Panc1 (cell line): ENCODE measurements around the gene MAPK6. TPM values are rescaled to one million over a fixed set of nuclear protein-coding genes. Genes with fewer than 3 reads are reported as not detected.

Source experiments
- ATAC-seq: fragments of 200-7000 bp; cut with Tn5 transposase; 2 replicates; pipeline ENCODE4 v1.9.1; 2020; ENCODE audit warnings: mild to moderate bottlenecking, moderate library complexity
- BruUV-seq: library from RNA; stranded (reverse); fragments of 400-500 nt; replicated peaks from 2 replicates; lab custom pipeline; 2021; lab: Mats Ljungman, UMichigan
- CTCF ChIA-PET: fragments of 300-600 bp; sonication (Branson Sonifier 250); formaldehyde crosslinking; loops from one replicate; lab custom pipeline; 2022; ENCODE audit warnings: antibody characterized with exemption; lab: Charles Lee
- POLR2A ChIA-PET: fragments of 300-600 bp; sonication (Branson Sonifier 250); formaldehyde crosslinking; loops from one replicate; lab custom pipeline; 2022; ENCODE audit warnings: antibody characterized with exemption; lab: Charles Lee
- DNase-seq: peaks from one replicate; pipeline ENCODE4 v3.0.0-alpha.2; 2010; ENCODE audit warnings: low read depth, low spot score
- H3K27ac ChIP-seq: 2 replicates; pipeline ENCODE4 v1.5.1; 2011; ENCODE audit warnings: mild to moderate bottlenecking, low read length, inconsistent platforms
- H3K27me3 ChIP-seq: fragments of 200-500 bp; sonication (Bioruptor generic); 2 replicates; pipeline ENCODE4 v1.6.0; 2014; ENCODE audit warnings: low read length, inconsistent platforms; ENCODE audit not compliant: control insufficient read depth, insufficient read depth
- H3K36me3 ChIP-seq: fragments of 200-500 bp; sonication (Bioruptor generic); 2 replicates; pipeline ENCODE4 v1.5.1; 2014; ENCODE audit warnings: inconsistent platforms, mild to moderate bottlenecking, low read length, moderate library complexity; ENCODE audit not compliant: control insufficient read depth, insufficient read depth
- H3K4me1 ChIP-seq: 2 replicates; pipeline ENCODE4 v1.5.1; 2011; ENCODE audit warnings: inconsistent platforms, mild to moderate bottlenecking, low read length, moderate library complexity; ENCODE audit not compliant: control insufficient read depth, insufficient read depth
- H3K4me3 ChIP-seq, 2 experiments: 2 replicates each; pipeline ENCODE4 v1.5.1; 2011 to 2012; ENCODE audit warnings: low read depth in 2 of 2, low read length in 2 of 2, mild to moderate bottlenecking in 2 of 2, inconsistent platforms in 1 of 2, moderate library complexity in 1 of 2
- H3K9me3 ChIP-seq: fragments of 200-500 bp; sonication (Bioruptor generic); 2 replicates; pipeline ENCODE4 v1.5.1; 2014; ENCODE audit warnings: low read depth, mild to moderate bottlenecking, inconsistent platforms, low read length, moderate library complexity; ENCODE audit not compliant: control insufficient read depth, insufficient read depth
- POLR2AphosphoS5 ChIP-seq: IDR thresholded peaks from 2 replicates; pipeline ENCODE4 v1.6.1; 2012; ENCODE audit warnings: mild to moderate bottlenecking, low read depth, low read length, moderate library complexity
- SIN3A ChIP-seq: IDR thresholded peaks from 2 replicates; pipeline ENCODE4 v1.6.1; 2012; ENCODE audit warnings: low read depth, mild to moderate bottlenecking, low read length, moderate library complexity, borderline replicate concordance; ENCODE audit not compliant: insufficient read depth
- TCF7L2 ChIP-seq: IDR thresholded peaks from 2 replicates; pipeline ENCODE4 v1.6.1; 2011; ENCODE audit warnings: mild to moderate bottlenecking, low read depth, low read length, inconsistent platforms
- in situ Hi-C: cut with HindIII; loops from 2 replicates; pipeline ENCODE4 v1.10.0; 2016; ENCODE audit warnings: low sequenced_read_pairs, low pct_unique_long_range_greater_than_20kb
- intact Hi-C: fragments of 100-400 bp; cut with micrococcal nuclease; formaldehyde crosslinking; loops from one replicate; pipeline ENCODE4 v1.10.0; 2022; ENCODE audit not compliant: unreplicated experiment
- total RNA-seq: library from RNA; stranded (reverse); gene quantifications from one replicate; pipeline ENCODE4 v1.2.1, GENCODE V29; 2021; ENCODE audit not compliant: unreplicated experiment
- TF ChIP-seq, protein P1 (sequence below), 2 experiments: IDR thresholded peaks; 2 replicates each; pipeline ENCODE4 v1.6.1; 2011 to 2012; ENCODE audit warnings: low read depth in 2 of 2, control low read depth in 1 of 2, low read length in 1 of 2, mild to moderate bottlenecking in 1 of 2, moderate library complexity in 1 of 2; ENCODE audit not compliant: insufficient read depth in 1 of 2
- TF ChIP-seq, protein P2 (sequence below): fragments of 450-650 bp; IDR thresholded peaks from 2 replicates; pipeline ENCODE4 v1.5.1; 2017; ENCODE audit warnings: mild to moderate bottlenecking

Gene MAPK6
- total RNA-seq, 1 experiment from 2014 or later = 66.6 TPM

DNA sequence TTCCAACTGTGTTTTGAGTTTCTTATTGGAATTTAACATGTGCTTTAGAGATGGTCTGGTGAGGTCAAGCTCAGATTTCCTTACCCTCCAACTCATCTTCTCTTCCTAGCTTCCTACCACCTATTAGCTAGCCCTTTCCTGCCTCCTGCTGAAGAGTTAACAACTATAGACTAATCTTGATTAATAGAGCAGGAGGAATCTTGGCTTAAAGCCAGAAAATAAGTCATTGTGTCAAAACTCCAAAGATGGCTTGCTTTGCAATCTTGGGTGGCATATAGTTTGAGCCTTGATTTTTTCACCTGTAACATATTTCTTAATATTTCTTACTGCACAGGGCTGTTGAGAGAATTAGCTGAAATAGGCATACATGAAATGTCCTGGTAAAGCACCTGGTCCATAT, 66.3 kb downstream of the MAPK6 start:
- TF ChIP-seq, protein P1, sequence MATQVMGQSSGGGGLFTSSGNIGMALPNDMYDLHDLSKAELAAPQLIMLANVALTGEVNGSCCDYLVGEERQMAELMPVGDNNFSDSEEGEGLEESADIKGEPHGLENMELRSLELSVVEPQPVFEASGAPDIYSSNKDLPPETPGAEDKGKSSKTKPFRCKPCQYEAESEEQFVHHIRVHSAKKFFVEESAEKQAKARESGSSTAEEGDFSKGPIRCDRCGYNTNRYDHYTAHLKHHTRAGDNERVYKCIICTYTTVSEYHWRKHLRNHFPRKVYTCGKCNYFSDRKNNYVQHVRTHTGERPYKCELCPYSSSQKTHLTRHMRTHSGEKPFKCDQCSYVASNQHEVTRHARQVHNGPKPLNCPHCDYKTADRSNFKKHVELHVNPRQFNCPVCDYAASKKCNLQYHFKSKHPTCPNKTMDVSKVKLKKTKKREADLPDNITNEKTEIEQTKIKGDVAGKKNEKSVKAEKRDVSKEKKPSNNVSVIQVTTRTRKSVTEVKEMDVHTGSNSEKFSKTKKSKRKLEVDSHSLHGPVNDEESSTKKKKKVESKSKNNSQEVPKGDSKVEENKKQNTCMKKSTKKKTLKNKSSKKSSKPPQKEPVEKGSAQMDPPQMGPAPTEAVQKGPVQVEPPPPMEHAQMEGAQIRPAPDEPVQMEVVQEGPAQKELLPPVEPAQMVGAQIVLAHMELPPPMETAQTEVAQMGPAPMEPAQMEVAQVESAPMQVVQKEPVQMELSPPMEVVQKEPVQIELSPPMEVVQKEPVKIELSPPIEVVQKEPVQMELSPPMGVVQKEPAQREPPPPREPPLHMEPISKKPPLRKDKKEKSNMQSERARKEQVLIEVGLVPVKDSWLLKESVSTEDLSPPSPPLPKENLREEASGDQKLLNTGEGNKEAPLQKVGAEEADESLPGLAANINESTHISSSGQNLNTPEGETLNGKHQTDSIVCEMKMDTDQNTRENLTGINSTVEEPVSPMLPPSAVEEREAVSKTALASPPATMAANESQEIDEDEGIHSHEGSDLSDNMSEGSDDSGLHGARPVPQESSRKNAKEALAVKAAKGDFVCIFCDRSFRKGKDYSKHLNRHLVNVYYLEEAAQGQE (IDR thresholded peaks at IDR 0.05; ENCODE audit: insufficient read depth in 1 of 2, low read depth in 2 of 2, low read length in 1 of 2) = no peak
- TF ChIP-seq POLR2AphosphoS5 (no peak), TCF7L2 (no peak), SIN3A (no peak)
- TF ChIP-seq, protein P2, sequence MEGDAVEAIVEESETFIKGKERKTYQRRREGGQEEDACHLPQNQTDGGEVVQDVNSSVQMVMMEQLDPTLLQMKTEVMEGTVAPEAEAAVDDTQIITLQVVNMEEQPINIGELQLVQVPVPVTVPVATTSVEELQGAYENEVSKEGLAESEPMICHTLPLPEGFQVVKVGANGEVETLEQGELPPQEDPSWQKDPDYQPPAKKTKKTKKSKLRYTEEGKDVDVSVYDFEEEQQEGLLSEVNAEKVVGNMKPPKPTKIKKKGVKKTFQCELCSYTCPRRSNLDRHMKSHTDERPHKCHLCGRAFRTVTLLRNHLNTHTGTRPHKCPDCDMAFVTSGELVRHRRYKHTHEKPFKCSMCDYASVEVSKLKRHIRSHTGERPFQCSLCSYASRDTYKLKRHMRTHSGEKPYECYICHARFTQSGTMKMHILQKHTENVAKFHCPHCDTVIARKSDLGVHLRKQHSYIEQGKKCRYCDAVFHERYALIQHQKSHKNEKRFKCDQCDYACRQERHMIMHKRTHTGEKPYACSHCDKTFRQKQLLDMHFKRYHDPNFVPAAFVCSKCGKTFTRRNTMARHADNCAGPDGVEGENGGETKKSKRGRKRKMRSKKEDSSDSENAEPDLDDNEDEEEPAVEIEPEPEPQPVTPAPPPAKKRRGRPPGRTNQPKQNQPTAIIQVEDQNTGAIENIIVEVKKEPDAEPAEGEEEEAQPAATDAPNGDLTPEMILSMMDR = no peak
- Histone ChIP-seq H3K36me3 (no peaks in the 10 kb centered on the region), H3K27me3 (no peaks in the 10 kb centered on the region), H3K4me1 (0 out of 2 replicates have a peak, but pooled peaks cover 2% of the 10 kb centered on the region), H3K9me3 (peaks cover 15% of the 10 kb centered on the region), H3K27ac (no peak overlapping the region), H3K4me3 (no peak overlapping the region)
- no peak for ATAC-seq
- no TSS peak for BruUV-seq
- in situ Hi-C loops (no loop called here), intact Hi-C loops (no loop called here)
- DNase-seq = no peak
- ChIA-PET POLR2A (no interaction called here), CTCF (no interaction called here)

DNA sequence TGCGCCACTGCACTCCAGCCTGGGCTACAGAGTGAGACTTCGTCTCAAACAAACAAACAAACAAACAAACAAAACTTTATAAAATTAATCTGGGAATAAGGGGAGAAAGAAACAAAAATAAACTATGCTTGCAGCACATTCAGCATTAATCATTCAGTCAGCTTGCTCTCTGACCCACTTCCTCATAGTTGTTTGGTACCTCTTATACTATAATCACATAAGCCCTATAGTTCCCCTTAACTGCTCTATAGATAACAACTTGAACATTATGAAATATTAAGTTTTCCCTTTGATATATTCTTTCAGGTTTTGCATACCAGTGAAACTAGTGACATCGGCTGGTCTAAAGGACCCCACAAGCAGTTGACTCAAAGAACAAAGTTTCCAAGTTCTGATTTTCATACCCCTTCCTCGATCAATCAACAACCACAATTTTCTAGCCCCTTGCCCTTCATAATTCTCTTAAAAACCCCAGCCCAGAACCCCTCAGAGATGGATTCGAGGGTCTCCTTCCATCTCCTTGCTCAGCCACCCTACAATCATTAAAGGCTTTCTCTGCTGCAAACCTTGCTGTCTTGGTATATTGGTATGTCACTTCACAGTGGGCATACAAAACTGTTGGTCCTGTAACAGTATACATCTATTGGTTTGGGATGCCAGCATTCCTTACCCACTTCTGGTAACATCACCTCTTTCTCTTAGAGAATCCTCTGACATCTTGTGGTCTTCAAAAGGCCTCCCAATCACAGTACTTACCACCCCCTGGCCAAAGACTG, 67.2 kb downstream of the MAPK6 start:
- CTCF ChIA-PET = no interaction called here

More for the DNA sequence above, 67.2 kb downstream of the MAPK6 start:
- Histone ChIP-seq H3K36me3 (no peaks in the 10 kb centered on the region), H3K9me3 (peaks cover 15% of the 10 kb centered on the region), H3K4me1 (0 out of 2 replicates have a peak, but pooled peaks cover 2% of the 10 kb centered on the region), H3K27ac (no peak overlapping the region), H3K27me3 (no peaks in the 10 kb centered on the region), H3K4me3 (no peak overlapping the region)
- in situ Hi-C loops (no loop called here), intact Hi-C loops (no loop called here)
- TF ChIP-seq, protein P2 = no peak
- TF ChIP-seq TCF7L2 (no peak), POLR2AphosphoS5 (no peak), SIN3A (no peak)
- TF ChIP-seq, protein P1 (IDR thresholded peaks at IDR 0.05; ENCODE audit: insufficient read depth in 1 of 2, low read depth in 2 of 2, low read length in 1 of 2) = no peak
- DNase-seq (no peak), ATAC-seq (no peak)
- POLR2A ChIA-PET = no interaction called here
- no TSS peak for BruUV-seq
